ENCODE measurements around the gene ORM2. TPM values are rescaled to one million over a fixed set of nuclear protein-coding genes. Genes with fewer than 3 reads are reported as not detected.

The ORM2 gene
- total RNA-seq, 1 experiment from 2014 or later: 0.59 TPM

DNA sequence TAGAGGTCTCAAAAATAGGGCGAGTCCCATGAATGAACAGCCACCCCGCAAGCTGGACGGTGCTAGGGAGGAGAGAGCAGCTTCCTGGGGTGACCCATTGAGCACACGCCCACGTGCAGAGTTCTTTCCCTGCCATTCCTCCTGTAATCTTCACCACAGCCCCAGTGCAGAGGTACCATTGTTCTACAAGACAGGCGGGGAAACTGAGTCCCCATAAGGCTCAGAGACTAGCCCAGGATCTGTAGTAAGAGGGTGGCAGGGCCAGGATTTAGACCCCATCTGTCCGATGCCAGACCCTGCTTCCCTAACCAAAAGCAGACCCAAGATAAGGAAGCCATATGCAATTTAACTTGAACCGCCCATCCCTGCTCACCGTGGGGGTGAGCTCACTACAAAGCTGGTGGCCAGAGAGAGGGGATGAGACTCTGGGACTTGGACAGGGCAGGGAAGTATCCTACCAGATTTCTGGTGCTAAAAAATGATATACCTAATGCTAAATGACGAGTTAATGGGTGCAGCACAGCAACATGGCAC lies 43.5 kb upstream of the ORM2 start:
- Histone ChIP-seq H2AFZ (ENCODE audit: low read depth, low read length, poor library complexity, severe bottlenecking) (no peak overlapping the region), H3K9me2 (ENCODE audit: insufficient read depth) (no peaks in the 10 kb centered on the region), H3K36me3 (ENCODE audit: control insufficient read depth in 1 of 2, insufficient read depth in 2 of 2, low read length in 2 of 2) (no peaks in the 10 kb centered on the region), H3K9ac (ENCODE audit: low read length) (no peak overlapping the region), H3K79me2 (ENCODE audit: insufficient read depth, low read length) (no peaks in the 10 kb centered on the region), H3K4me3 (replicated peaks in 1 of 2; ENCODE audit: low read depth in 1 of 2, low read length in 2 of 2) (no peak overlapping the region), H3K9me3 (ENCODE audit: control insufficient read depth in 1 of 2, insufficient read depth in 1 of 2, low read depth in 1 of 2, low read length in 2 of 2) (no peaks in the 10 kb centered on the region), H4K20me1 (ENCODE audit: insufficient read depth) (no peaks in the 10 kb centered on the region), H3K4me2 (ENCODE audit: low read length) (no peak overlapping the region), H3K27me3 (ENCODE audit: insufficient read depth, low read length) (no peaks in the 10 kb centered on the region), H3K4me1 (ENCODE audit: control insufficient read depth in 1 of 2, insufficient read depth in 2 of 2, low read length in 2 of 2) (no peaks in the 10 kb centered on the region), H3K27ac (ENCODE audit: low read depth, low read length) (no peak overlapping the region)
- intact Hi-C loops (cut with micrococcal nuclease): no loop called here
- no peak for DNase-seq (ENCODE audit: low read depth, low spot score)
- ATAC-seq: no peak
- TF ChIP-seq RAD21 (IDR thresholded peaks at IDR 0.05; ENCODE audit: low read depth): no peak
- TF ChIP-seq, protein P1, sequence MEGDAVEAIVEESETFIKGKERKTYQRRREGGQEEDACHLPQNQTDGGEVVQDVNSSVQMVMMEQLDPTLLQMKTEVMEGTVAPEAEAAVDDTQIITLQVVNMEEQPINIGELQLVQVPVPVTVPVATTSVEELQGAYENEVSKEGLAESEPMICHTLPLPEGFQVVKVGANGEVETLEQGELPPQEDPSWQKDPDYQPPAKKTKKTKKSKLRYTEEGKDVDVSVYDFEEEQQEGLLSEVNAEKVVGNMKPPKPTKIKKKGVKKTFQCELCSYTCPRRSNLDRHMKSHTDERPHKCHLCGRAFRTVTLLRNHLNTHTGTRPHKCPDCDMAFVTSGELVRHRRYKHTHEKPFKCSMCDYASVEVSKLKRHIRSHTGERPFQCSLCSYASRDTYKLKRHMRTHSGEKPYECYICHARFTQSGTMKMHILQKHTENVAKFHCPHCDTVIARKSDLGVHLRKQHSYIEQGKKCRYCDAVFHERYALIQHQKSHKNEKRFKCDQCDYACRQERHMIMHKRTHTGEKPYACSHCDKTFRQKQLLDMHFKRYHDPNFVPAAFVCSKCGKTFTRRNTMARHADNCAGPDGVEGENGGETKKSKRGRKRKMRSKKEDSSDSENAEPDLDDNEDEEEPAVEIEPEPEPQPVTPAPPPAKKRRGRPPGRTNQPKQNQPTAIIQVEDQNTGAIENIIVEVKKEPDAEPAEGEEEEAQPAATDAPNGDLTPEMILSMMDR (IDR thresholded peaks at IDR 0.05 in 2 of 3, conservative IDR thresholded peaks at IDR 0.05 in 1 of 3; ENCODE audit: borderline replicate concordance in 1 of 3, insufficient read depth in 1 of 3, low read depth in 2 of 3, low read length in 2 of 3): no peak
- TF ChIP-seq, protein P2, sequence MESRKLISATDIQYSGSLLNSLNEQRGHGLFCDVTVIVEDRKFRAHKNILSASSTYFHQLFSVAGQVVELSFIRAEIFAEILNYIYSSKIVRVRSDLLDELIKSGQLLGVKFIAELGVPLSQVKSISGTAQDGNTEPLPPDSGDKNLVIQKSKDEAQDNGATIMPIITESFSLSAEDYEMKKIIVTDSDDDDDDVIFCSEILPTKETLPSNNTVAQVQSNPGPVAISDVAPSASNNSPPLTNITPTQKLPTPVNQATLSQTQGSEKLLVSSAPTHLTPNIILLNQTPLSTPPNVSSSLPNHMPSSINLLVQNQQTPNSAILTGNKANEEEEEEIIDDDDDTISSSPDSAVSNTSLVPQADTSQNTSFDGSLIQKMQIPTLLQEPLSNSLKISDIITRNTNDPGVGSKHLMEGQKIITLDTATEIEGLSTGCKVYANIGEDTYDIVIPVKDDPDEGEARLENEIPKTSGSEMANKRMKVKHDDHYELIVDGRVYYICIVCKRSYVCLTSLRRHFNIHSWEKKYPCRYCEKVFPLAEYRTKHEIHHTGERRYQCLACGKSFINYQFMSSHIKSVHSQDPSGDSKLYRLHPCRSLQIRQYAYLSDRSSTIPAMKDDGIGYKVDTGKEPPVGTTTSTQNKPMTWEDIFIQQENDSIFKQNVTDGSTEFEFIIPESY (IDR thresholded peaks at IDR 0.05; ENCODE audit: extremely low read depth, insufficient replicate concordance, low read length): no peak
- TF ChIP-seq ELF1 (IDR thresholded peaks at IDR 0.05; ENCODE audit: borderline replicate concordance, low read depth): no peak
- no peak for TF ChIP-seq ZNF274 (IDR thresholded peaks at IDR 0.05; ENCODE audit: low read depth, low read length)
- no peak for TF ChIP-seq YY1 (IDR thresholded peaks at IDR 0.05; ENCODE audit: extremely low read depth, insufficient replicate concordance, low read depth, low read length)
- RAD21 ChIA-PET (ENCODE audit: low non-redundant PET in 1 of 2, low total read pairs in 2 of 2, uncharacterized antibody in 2 of 2, unreplicated experiment in 2 of 2): no interaction called here
- POLR2A ChIA-PET: no interaction called here
- CTCF ChIA-PET: no interaction called here
- BruUV-seq (replicated peaks): no TSS peak
